Spleen (tissue), 11 donors: ENCODE measurements around the gene STX16. TPM values are rescaled to one million over a fixed set of nuclear protein-coding genes. Genes with fewer than 3 reads are reported as not detected.
A peak's percentile ranks its signal among the peaks of the same experiment; 100 is the strongest.

Experiments used
- DNase-seq: peaks from one replicate; pipeline ENCODE4 v3.0.0-alpha.2; 2020
- H3K27ac ChIP-seq, 8 donors: fragments of 200-600 bp; sonication (generic) in 7 of 8; 1 replicate in 4 of 8; 2 replicates in 4 of 8; pipeline versions ENCODE4 v1.5.0 to v1.8.0; 2016 to 2021; ENCODE audit warnings: inconsistent platforms in 4 of 8, mild to moderate bottlenecking in 4 of 8, moderate library complexity in 1 of 8
- H3K27me3 ChIP-seq, 7 donors: fragments of 200-600 bp; sonication (generic) in 6 of 7; replicated peaks in 1 of 7; 1 replicate in 4 of 7; 2 replicates in 3 of 7; pipeline versions ENCODE4 v1.5.0 to v1.8.0; 2016 to 2021; ENCODE audit warnings: inconsistent platforms in 3 of 7, mild to moderate bottlenecking in 1 of 7
- H3K36me3 ChIP-seq, 6 donors: fragments of 200-600 bp; sonication (generic) in 5 of 6; 1 replicate in 4 of 6; 2 replicates in 2 of 6; pipeline versions ENCODE4 v1.5.0 to v1.8.0; 2016 to 2021; ENCODE audit warnings: inconsistent platforms in 2 of 6
- H3K4me1 ChIP-seq, 6 donors: fragments of 200-600 bp; sonication (generic) in 5 of 6; 1 replicate in 3 of 6; 2 replicates in 3 of 6; pipeline versions ENCODE4 v1.5.0 to v1.8.0; 2016 to 2021; ENCODE audit warnings: inconsistent platforms in 3 of 6
- H3K4me3 ChIP-seq, 8 donors: fragments of 200-600 bp; sonication (generic) in 7 of 8; 1 replicate in 4 of 8; 2 replicates in 4 of 8; pipeline versions ENCODE4 v1.5.0 to v1.8.0; 2016 to 2021; ENCODE audit warnings: inconsistent platforms in 4 of 8, mild to moderate bottlenecking in 4 of 8, moderate library complexity in 2 of 8
- H3K9me3 ChIP-seq, 8 donors: fragments of 200-600 bp; sonication (generic) in 7 of 8; 1 replicate in 4 of 8; 2 replicates in 4 of 8; pipeline versions ENCODE4 v1.5.0 to v1.8.0; 2016 to 2021; ENCODE audit warnings: inconsistent platforms in 4 of 8
- CTCF ChIP-seq, 11 experiments: fragments of 200-600 bp in 7 of 11; fragments of 450-650 bp in 4 of 11; sonication (generic) in 4 of 11; IDR thresholded peaks in 8 of 11; conservative IDR thresholded peaks in 3 of 11; 1 replicate in 7 of 11; 2 replicates in 4 of 11; pipeline versions ENCODE4 v1.4.0 to v1.8.0; 2016 to 2021; ENCODE audit warnings: antibody characterized with exemption in 11 of 11, inconsistent platforms in 4 of 11, mild to moderate bottlenecking in 1 of 11
- POLR2A ChIP-seq, 3 donors: fragments of 450-650 bp; IDR thresholded peaks; one replicate each; pipeline ENCODE4 v1.5.1; 2017; ENCODE audit warnings: antibody characterized with exemption in 3 of 3, mild to moderate bottlenecking in 1 of 3
- POLR2AphosphoS5 ChIP-seq, 3 donors: sonication (generic); formaldehyde crosslinking; IDR thresholded peaks; one replicate each; pipeline ENCODE4 v1.5.1; 2017; ENCODE audit warnings: antibody characterized with exemption in 3 of 3
- WGBS, 5 donors: extraction: QIAGEN DNeasy Blood & Tissue Kit in 3 of 5; methylation state at CpG; one replicate each; pipeline versions ENCODE4 v1.1.5 to v1.1.7; 2013 to 2018; 5-methylcytosine and 5-hydroxymethylcytosine counted together
- intact Hi-C: fragments of 100-400 bp; cut with DNase I; formaldehyde crosslinking; loops from one replicate; pipeline ENCODE4 v1.15.0; 2023; ENCODE audit warnings: low total_unique reads
- polyA plus RNA-seq, 3 donors: library from polyadenylated mRNA; stranded (reverse); fragments of 200-250 nt; gene quantifications; one replicate each; pipeline ENCODE4 v1.2.1, GENCODE V29; 2013
- total RNA-seq, 7 donors: library from RNA; depleted of rRNA in 3 of 7; stranded (reverse); fragments of >200 nt in 3 of 7; fragmentation: NEBNext Ultra II Directional in 4 of 7; extraction: Animal tissue kit (Norgen Biotek cat#: 25700) in 4 of 7; gene quantifications; one replicate each; pipeline versions ENCODE4 v1.1.0 to v1.2.1, GENCODE V29; 2016 to 2021
- donor health status: healthy with polysubstance abuse.
- donor health status: DM: no; HTN: no; CAD: no; lungs with moderate emphysema.
- donor health status: DM: no; HTN: no; CAD: no.
- donor health status: Bipolar disorder and iron deficiency.
- donor health status: healthy.
- donor health status: DM: no; HTN: no; CAD: no.
- donor health status: DM: yes; HTN: yes; CAD: no.

The STX16 gene
- total and polyA plus RNA-seq, 10 donors, result 34.4 to 105 (median 75.0) TPM

GRCh38 chr20:58706150-58706892 lies 55.2 kb downstream of the STX16 start:
- no peak for TF ChIP-seq POLR2AphosphoS5 (IDR thresholded peaks at IDR 0.05)
- no peak for TF ChIP-seq POLR2A (IDR thresholded peaks at IDR 0.05)
- no peak for TF ChIP-seq CTCF (IDR thresholded peaks at IDR 0.05 in 8 of 11, conservative IDR thresholded peaks at IDR 0.05 in 3 of 11)
- no peak overlapping the region for H3K27ac ChIP-seq
- peak; percentile 39 for DNase-seq
- no peaks in the 10 kb centered on the region for H3K27me3 ChIP-seq
- intact Hi-C loops, result no loop called here
- H3K4me1 ChIP-seq, result no peaks in the 10 kb centered on the region
- H3K9me3 ChIP-seq, result no peaks in the 10 kb centered on the region
- H3K4me3 ChIP-seq, result no peak overlapping the region
- peaks cover 4 to 86% (median 39%) of the 10 kb centered on the region in 6 donors for H3K36me3 ChIP-seq
- WGBS, 5 donors, result 86 to 96% (median 95%) methylated on average over 9 to 20 of the region's 20 CpGs

- DNase-seq, result peak; percentile 64
- 91 to 99% (median 96%) methylated on average over 9 to 23 of the region's 23 CpGs for WGBS, 5 donors
- no peaks in the 10 kb centered on the region for H3K27me3 ChIP-seq
- peaks cover 4 to 85% (median 31%) of the 10 kb centered on the region in 6 donors for H3K36me3 ChIP-seq
- TF ChIP-seq POLR2AphosphoS5 (IDR thresholded peaks at IDR 0.05), result no peak
- no peak for TF ChIP-seq CTCF (IDR thresholded peaks at IDR 0.05 in 8 of 11, conservative IDR thresholded peaks at IDR 0.05 in 3 of 11)
- no peak for TF ChIP-seq POLR2A (IDR thresholded peaks at IDR 0.05)
- no peaks in the 10 kb centered on the region for H3K9me3 ChIP-seq
- no peak overlapping the region for H3K4me3 ChIP-seq
- intact Hi-C loops, result no loop called here
- no peaks in the 10 kb centered on the region for H3K4me1 ChIP-seq
- H3K27ac ChIP-seq, result no peak overlapping the region
These were observed 56.0 kb downstream of the STX16 start for GRCh38 chr20:58706975-58707681.

GRCh38 chr20:58707770-58708169 lies 56.7 kb downstream of the STX16 start:
- Histone ChIP-seq H3K9me3 (no peaks in the 10 kb centered on the region), H3K27ac (no peak overlapping the region), H3K4me3 (no peak overlapping the region), H3K4me1 (no peaks in the 10 kb centered on the region), H3K36me3 (peaks cover 4 to 85% (median 27%) of the 10 kb centered on the region in 6 donors), H3K27me3 (no peaks in the 10 kb centered on the region)
- no peak for TF ChIP-seq POLR2AphosphoS5 (IDR thresholded peaks at IDR 0.05)
- DNase-seq, result peak; percentile 36
- 95 to 98% (median 96%) methylated on average over 10 of the region's 10 CpGs for WGBS, 5 donors
- intact Hi-C loops, result no loop called here

- Histone ChIP-seq H3K27me3 (no peaks in the 10 kb centered on the region), H3K4me3 (no peak overlapping the region), H3K27ac (no peak overlapping the region), H3K36me3 (peaks cover 4 to 82% (median 21%) of the 10 kb centered on the region in 6 donors), H3K9me3 (no peaks in the 10 kb centered on the region), H3K4me1 (no peaks in the 10 kb centered on the region)
- TF ChIP-seq CTCF (IDR thresholded peaks at IDR 0.05 in 8 of 11, conservative IDR thresholded peaks at IDR 0.05 in 3 of 11) (no peak), POLR2AphosphoS5 (IDR thresholded peaks at IDR 0.05) (peak in 1 of 3 donors; percentile 18)
- intact Hi-C loops, result no loop called here
- WGBS, 5 donors, result 81 to 95% (median 91%) methylated on average over 24 to 28 of the region's 28 CpGs
- DNase-seq, result peak; percentile 71
These were observed 57.3 kb downstream of the STX16 start for GRCh38 chr20:58708246-58708931.
